ENCODE results near the gene CDK6. TPM values are rescaled to one million over a fixed set of nuclear protein-coding genes. Genes with fewer than 3 reads are reported as not detected.

Gene CDK6
- total RNA-seq, 2 donors from 2014 or later = 32.6 to 35.0 TPM

GRCh38 chr7:92783260-92784201 lies 52.8 kb downstream of the CDK6 start:
- H3K4me1 ChIP-seq = peaks cover 22% of the 10 kb centered on the region
- H3K36me3 ChIP-seq (replicated peaks in 1 of 2; ENCODE audit: insufficient read depth in 1 of 2, low read depth in 2 of 2) = no peaks in the 10 kb centered on the region
- no peak overlapping the region for H3K4me3 ChIP-seq
- DNase-seq (no peak), ATAC-seq (no peak)
- intact Hi-C loops (cut with DNase I) = no loop called here
- 82 to 84% methylated on average over 3 of the region's 3 CpGs for WGBS, 2 donors
- H3K27me3 ChIP-seq = no peaks in the 10 kb centered on the region
- TF ChIP-seq CTCF (IDR thresholded peaks at IDR 0.05) (no peak), POLR2A (IDR thresholded peaks at IDR 0.05) (no peak)
- peak overlapping the region in 1 of 4 donors; percentile 11 for H3K27ac ChIP-seq
- peaks cover 0 to under 1% (median 0%) of the 10 kb centered on the region in 3 donors for H3K9me3 ChIP-seq

GRCh38 chr7:92782855-92783254 lies 53.5 kb downstream of the CDK6 start:
- H3K4me1 ChIP-seq = peaks cover 22% of the 10 kb centered on the region
- H3K27me3 ChIP-seq = no peaks in the 10 kb centered on the region
- no peaks in the 10 kb centered on the region for H3K9me3 ChIP-seq
- intact Hi-C loops (cut with DNase I) = no loop called here
- ATAC-seq = no peak
- no peak for DNase-seq
- 74 to 80% methylated on average over 3 of the region's 3 CpGs for WGBS, 2 donors
- H3K4me3 ChIP-seq = no peak overlapping the region
- H3K27ac ChIP-seq = peak overlapping the region in 1 of 4 donors; percentile 11
- TF ChIP-seq CTCF (IDR thresholded peaks at IDR 0.05) = no peak
- no peak for TF ChIP-seq POLR2A (IDR thresholded peaks at IDR 0.05)
- H3K36me3 ChIP-seq (replicated peaks in 1 of 2; ENCODE audit: insufficient read depth in 1 of 2, low read depth in 2 of 2) = no peaks in the 10 kb centered on the region

GRCh38 chr7:92782236-92782635 lies 54.1 kb downstream of the CDK6 start:
- no peak overlapping the region for H3K27ac ChIP-seq
- no peak overlapping the region for H3K4me3 ChIP-seq
- no peak for DNase-seq
- H3K27me3 ChIP-seq = no peaks in the 10 kb centered on the region
- no peak for ATAC-seq
- no peaks in the 10 kb centered on the region for H3K9me3 ChIP-seq
- no peak for TF ChIP-seq CTCF (IDR thresholded peaks at IDR 0.05)
- peaks cover 22% of the 10 kb centered on the region for H3K4me1 ChIP-seq
- no peaks in the 10 kb centered on the region for H3K36me3 ChIP-seq (replicated peaks in 1 of 2; ENCODE audit: insufficient read depth in 1 of 2, low read depth in 2 of 2)
- intact Hi-C loops (cut with DNase I) = no loop called here
- WGBS, 2 donors = 52 to 59% methylated on average over 1 of the region's 1 CpG

GRCh38 chr7:92781117-92781720 lies 55.2 kb downstream of the CDK6 start:
- DNase-seq (no peak), ATAC-seq (peak; percentile 59)
- TF ChIP-seq POLR2A (IDR thresholded peaks at IDR 0.05) (no peak), CTCF (IDR thresholded peaks at IDR 0.05) (no peak)
- Histone ChIP-seq H3K27ac (no peak overlapping the region), H3K9me3 (no peaks in the 10 kb centered on the region), H3K4me3 (no peak overlapping the region), H3K4me1 (peaks cover 22% of the 10 kb centered on the region), H3K36me3 (replicated peaks in 1 of 2; ENCODE audit: insufficient read depth in 1 of 2, low read depth in 2 of 2) (no peaks in the 10 kb centered on the region), H3K27me3 (no peaks in the 10 kb centered on the region)
- intact Hi-C loops (cut with DNase I) = no loop called here
- WGBS, 2 donors = 46 to 50% methylated on average over 3 of the region's 3 CpGs
